OCI-LY7 (cell line): ENCODE results near the gene GLB1L2. TPM values are rescaled to one million over a fixed set of nuclear protein-coding genes. Genes with fewer than 3 reads are reported as not detected.

ENCODE experiments used
- BruUV-seq: library from RNA; stranded (reverse); fragments of 400-500 nt; replicated peaks from 2 replicates; lab custom pipeline; 2021; lab: Mats Ljungman, UMichigan
- CTCF ChIA-PET: fragments of 300-600 bp; sonication (Branson Sonifier 250); formaldehyde crosslinking; loops from one replicate; lab custom pipeline; 2022; ENCODE audit warnings: antibody characterized with exemption; ENCODE audit not compliant: unreplicated experiment; lab: Charles Lee
- POLR2A ChIA-PET: fragments of 300-600 bp; sonication (Branson Sonifier 250); formaldehyde crosslinking; loops from one replicate; lab custom pipeline; 2022; ENCODE audit warnings: antibody characterized with exemption; lab: Charles Lee
- DNase-seq: peaks from one replicate; pipeline ENCODE4 v3.0.0-alpha.2; 2015; ENCODE audit warnings: low spot score
- H2AFZ ChIP-seq: fragments of 200-600 bp; sonication (generic), shearing (Covaris generic); 2 replicates; pipeline ENCODE4 v1.6.1; 2014; ENCODE audit warnings: mild to moderate bottlenecking, antibody characterized with exemption, low read length, moderate library complexity
- H3K27ac ChIP-seq: fragments of 200-600 bp; sonication (generic); 2 replicates; pipeline ENCODE4 v1.5.1; 2014; ENCODE audit warnings: mixed run types, low read depth, mild to moderate bottlenecking, moderate library complexity, low read length, inconsistent platforms; ENCODE audit not compliant: poor library complexity, severe bottlenecking
- H3K36me3 ChIP-seq: fragments of 200-600 bp; sonication (generic); 2 replicates; pipeline ENCODE4 v1.6.1; 2014; ENCODE audit warnings: mild to moderate bottlenecking, antibody characterized with exemption, low read length, moderate library complexity, mixed read lengths; ENCODE audit not compliant: insufficient read depth
- H3K4me1 ChIP-seq: fragments of 200-600 bp; sonication (generic); 2 replicates; pipeline ENCODE4 v1.5.1; 2014; ENCODE audit warnings: mild to moderate bottlenecking, low read length; ENCODE audit not compliant: insufficient read depth, poor library complexity, severe bottlenecking
- H3K4me2 ChIP-seq: fragments of 200-600 bp; sonication (generic); 2 replicates; pipeline ENCODE4 v1.6.1; 2014; ENCODE audit warnings: mild to moderate bottlenecking, low read length
- H3K4me3 ChIP-seq: fragments of 200-600 bp; sonication (generic); 2 replicates; pipeline ENCODE4 v1.5.1; 2014; ENCODE audit warnings: mild to moderate bottlenecking, low read depth, low read length; ENCODE audit not compliant: poor library complexity, severe bottlenecking
- H3K79me2 ChIP-seq: fragments of 200-600 bp; sonication (generic); 2 replicates; pipeline ENCODE4 v1.6.1; 2016; ENCODE audit warnings: low read depth, mild to moderate bottlenecking, low read length, moderate library complexity, mixed read lengths; ENCODE audit not compliant: insufficient read depth
- H3K9me2 ChIP-seq: fragments of 200-600 bp; sonication (generic); 2 replicates; pipeline ENCODE4 v1.6.1; 2016; ENCODE audit warnings: mild to moderate bottlenecking, low read length, mixed read lengths; ENCODE audit not compliant: insufficient read depth
- H3K9me3 ChIP-seq: fragments of 200-600 bp; sonication (generic); 2 replicates; pipeline ENCODE4 v1.6.1; 2014; ENCODE audit warnings: mild to moderate bottlenecking, mixed run types, low read length, mixed read lengths
- H4K20me1 ChIP-seq: fragments of 200-600 bp; sonication (generic); 2 replicates; pipeline ENCODE4 v1.6.1; 2014; ENCODE audit warnings: mild to moderate bottlenecking, antibody characterized with exemption, low read length, moderate library complexity, mixed read lengths; ENCODE audit not compliant: insufficient read depth
- EZH2phosphoT487 ChIP-seq: fragments of 200-600 bp; sonication (generic); IDR thresholded peaks from 2 replicates; pipeline ENCODE4 v1.6.1; 2018; ENCODE audit warnings: low read depth, borderline replicate concordance, mild to moderate bottlenecking, mixed run types, antibody characterized with exemption, low read length, moderate library complexity, mixed read lengths
- intact Hi-C: fragments of 100-400 bp; cut with micrococcal nuclease; formaldehyde crosslinking; loops from one replicate; pipeline ENCODE4 v1.10.0; 2022; ENCODE audit not compliant: unreplicated experiment
- total RNA-seq, 2 experiments: library from RNA; depleted of rRNA in 1 of 2; stranded (reverse); fragments of >200 nt in 1 of 2; shearing (Covaris generic) in 1 of 2; gene quantifications; 2 replicates each; pipeline ENCODE4 v1.2.3, GENCODE V29; 2014 to 2022
- TF ChIP-seq, protein P1 (sequence below): fragments of 200-600 bp; sonication (generic); conservative IDR thresholded peaks from 2 replicates; pipeline ENCODE4 v1.5.1; 2014; ENCODE audit warnings: mild to moderate bottlenecking, antibody characterized with exemption, low read length, moderate library complexity, mixed read lengths

The GLB1L2 gene
- total RNA-seq, 2 experiments from 2014 or later: not detected

- CTCF ChIA-PET: no interaction called here
- no peaks in the 10 kb centered on the region for H3K9me3 ChIP-seq
- POLR2A ChIA-PET: interaction anchor here (0.6 kb wide), 1 partner anchor 531 kb away, joined by 3 read pairs; no protein-coding TSS in a partner anchor
- no peaks in the 10 kb centered on the region for H3K79me2 ChIP-seq
- no TSS peak for BruUV-seq
- H3K27ac ChIP-seq: no peak overlapping the region
- no peaks in the 10 kb centered on the region for H4K20me1 ChIP-seq
- no peak for DNase-seq
- H3K9me2 ChIP-seq: no peaks in the 10 kb centered on the region
- no peaks in the 10 kb centered on the region for H3K36me3 ChIP-seq
- TF ChIP-seq EZH2phosphoT487: no peak
- TF ChIP-seq, protein P1, sequence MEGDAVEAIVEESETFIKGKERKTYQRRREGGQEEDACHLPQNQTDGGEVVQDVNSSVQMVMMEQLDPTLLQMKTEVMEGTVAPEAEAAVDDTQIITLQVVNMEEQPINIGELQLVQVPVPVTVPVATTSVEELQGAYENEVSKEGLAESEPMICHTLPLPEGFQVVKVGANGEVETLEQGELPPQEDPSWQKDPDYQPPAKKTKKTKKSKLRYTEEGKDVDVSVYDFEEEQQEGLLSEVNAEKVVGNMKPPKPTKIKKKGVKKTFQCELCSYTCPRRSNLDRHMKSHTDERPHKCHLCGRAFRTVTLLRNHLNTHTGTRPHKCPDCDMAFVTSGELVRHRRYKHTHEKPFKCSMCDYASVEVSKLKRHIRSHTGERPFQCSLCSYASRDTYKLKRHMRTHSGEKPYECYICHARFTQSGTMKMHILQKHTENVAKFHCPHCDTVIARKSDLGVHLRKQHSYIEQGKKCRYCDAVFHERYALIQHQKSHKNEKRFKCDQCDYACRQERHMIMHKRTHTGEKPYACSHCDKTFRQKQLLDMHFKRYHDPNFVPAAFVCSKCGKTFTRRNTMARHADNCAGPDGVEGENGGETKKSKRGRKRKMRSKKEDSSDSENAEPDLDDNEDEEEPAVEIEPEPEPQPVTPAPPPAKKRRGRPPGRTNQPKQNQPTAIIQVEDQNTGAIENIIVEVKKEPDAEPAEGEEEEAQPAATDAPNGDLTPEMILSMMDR: no peak
- intact Hi-C loops: no loop called here
- H2AFZ ChIP-seq: no peak overlapping the region
- no peak overlapping the region for H3K4me3 ChIP-seq
- H3K4me1 ChIP-seq: no peaks in the 10 kb centered on the region
- H3K4me2 ChIP-seq: no peak overlapping the region
These were observed 59.1 kb downstream of the GLB1L2 start for GRCh38 chr11:134390706-134391569.

DNA sequence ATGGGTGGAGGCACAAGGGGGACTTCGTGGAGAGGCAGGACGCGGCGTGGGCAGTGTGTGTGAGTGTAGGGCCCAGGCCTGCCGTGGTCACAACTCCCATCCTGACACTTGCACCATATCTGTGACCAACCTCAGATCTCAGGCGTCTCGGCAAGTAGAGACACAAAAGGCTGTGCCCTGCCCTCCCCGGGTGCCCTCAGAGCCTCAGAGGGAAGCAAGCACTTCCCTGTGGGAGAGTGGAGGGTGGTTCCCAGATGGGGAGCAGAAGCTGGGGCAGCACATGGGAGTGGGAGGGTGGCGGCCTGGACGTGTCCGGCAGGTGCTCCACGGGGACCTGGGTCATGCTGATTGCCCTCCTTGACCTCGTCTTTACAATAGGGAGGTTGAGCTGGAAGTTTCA is 59.9 kb downstream of the GLB1L2 start:
- Histone ChIP-seq H3K4me2 (no peak overlapping the region), H3K36me3 (no peaks in the 10 kb centered on the region), H3K9me3 (no peaks in the 10 kb centered on the region), H3K4me1 (no peaks in the 10 kb centered on the region), H2AFZ (no peak overlapping the region), H4K20me1 (no peaks in the 10 kb centered on the region), H3K27ac (no peak overlapping the region), H3K4me3 (no peak overlapping the region), H3K9me2 (no peaks in the 10 kb centered on the region), H3K79me2 (no peaks in the 10 kb centered on the region)
- no peak for TF ChIP-seq EZH2phosphoT487
- TF ChIP-seq, protein P1: no peak
- intact Hi-C loops: no loop called here
- CTCF ChIA-PET: no interaction called here
- DNase-seq: no peak
- POLR2A ChIA-PET: no interaction called here
- BruUV-seq: no TSS peak

- TF ChIP-seq, protein P1: no peak
- Histone ChIP-seq H3K36me3 (no peaks in the 10 kb centered on the region), H4K20me1 (no peaks in the 10 kb centered on the region), H2AFZ (no peak overlapping the region), H3K4me2 (no peak overlapping the region), H3K27ac (no peak overlapping the region), H3K9me2 (no peaks in the 10 kb centered on the region), H3K4me3 (no peak overlapping the region), H3K9me3 (no peaks in the 10 kb centered on the region), H3K4me1 (no peaks in the 10 kb centered on the region), H3K79me2 (no peaks in the 10 kb centered on the region)
- POLR2A ChIA-PET: no interaction called here
- CTCF ChIA-PET: no interaction called here
- intact Hi-C loops: no loop called here
- DNase-seq: no peak
- BruUV-seq: no TSS peak
These were observed 61.3 kb downstream of the GLB1L2 start for GRCh38 chr11:134392953-134393615.
